Measurements from ENCODE around the gene ATF5. TPM values are rescaled to one million over a fixed set of nuclear protein-coding genes. Genes with fewer than 3 reads are reported as not detected.

The ATF5 gene
- total RNA-seq, 3 donors from 2014 or later, result 10.7 to 25.0 (median 16.1) TPM

DNA sequence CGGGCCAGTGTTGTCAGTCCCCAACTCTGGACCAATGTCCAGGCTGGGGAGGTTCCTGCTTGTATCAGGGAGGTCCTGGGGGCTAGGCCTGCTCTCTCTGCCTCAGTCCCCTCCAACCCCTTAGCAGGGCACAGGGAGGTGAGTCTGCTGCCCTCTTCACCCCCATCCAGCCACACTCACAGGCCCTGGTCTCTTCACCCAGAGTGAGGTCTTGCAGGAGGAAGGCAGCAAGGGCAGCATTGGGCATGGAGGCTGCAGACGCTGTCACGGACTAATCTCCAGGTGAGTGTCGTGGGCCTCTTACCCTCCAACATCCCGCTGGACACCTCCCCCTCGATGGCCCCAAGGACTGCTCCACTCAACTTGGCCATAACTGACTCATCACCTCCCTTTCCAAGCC, 43.8 kb downstream of the ATF5 start:
- no peaks in the 10 kb centered on the region for H3K4me1 ChIP-seq (ENCODE audit: low read depth)
- TF ChIP-seq, protein P1, sequence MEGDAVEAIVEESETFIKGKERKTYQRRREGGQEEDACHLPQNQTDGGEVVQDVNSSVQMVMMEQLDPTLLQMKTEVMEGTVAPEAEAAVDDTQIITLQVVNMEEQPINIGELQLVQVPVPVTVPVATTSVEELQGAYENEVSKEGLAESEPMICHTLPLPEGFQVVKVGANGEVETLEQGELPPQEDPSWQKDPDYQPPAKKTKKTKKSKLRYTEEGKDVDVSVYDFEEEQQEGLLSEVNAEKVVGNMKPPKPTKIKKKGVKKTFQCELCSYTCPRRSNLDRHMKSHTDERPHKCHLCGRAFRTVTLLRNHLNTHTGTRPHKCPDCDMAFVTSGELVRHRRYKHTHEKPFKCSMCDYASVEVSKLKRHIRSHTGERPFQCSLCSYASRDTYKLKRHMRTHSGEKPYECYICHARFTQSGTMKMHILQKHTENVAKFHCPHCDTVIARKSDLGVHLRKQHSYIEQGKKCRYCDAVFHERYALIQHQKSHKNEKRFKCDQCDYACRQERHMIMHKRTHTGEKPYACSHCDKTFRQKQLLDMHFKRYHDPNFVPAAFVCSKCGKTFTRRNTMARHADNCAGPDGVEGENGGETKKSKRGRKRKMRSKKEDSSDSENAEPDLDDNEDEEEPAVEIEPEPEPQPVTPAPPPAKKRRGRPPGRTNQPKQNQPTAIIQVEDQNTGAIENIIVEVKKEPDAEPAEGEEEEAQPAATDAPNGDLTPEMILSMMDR (IDR thresholded peaks at IDR 0.05), result no peak
- DNase-seq, result peak in 1 of 3 donors; percentile 29
- no peaks in the 10 kb centered on the region for H3K36me3 ChIP-seq (ENCODE audit: low read depth)
- no peak for ATAC-seq
- intact Hi-C loops (cut with DNase I, micrococcal nuclease), result no loop called here
- H3K9me3 ChIP-seq, result no peaks in the 10 kb centered on the region
- H3K4me3 ChIP-seq, result no peak overlapping the region

DNA sequence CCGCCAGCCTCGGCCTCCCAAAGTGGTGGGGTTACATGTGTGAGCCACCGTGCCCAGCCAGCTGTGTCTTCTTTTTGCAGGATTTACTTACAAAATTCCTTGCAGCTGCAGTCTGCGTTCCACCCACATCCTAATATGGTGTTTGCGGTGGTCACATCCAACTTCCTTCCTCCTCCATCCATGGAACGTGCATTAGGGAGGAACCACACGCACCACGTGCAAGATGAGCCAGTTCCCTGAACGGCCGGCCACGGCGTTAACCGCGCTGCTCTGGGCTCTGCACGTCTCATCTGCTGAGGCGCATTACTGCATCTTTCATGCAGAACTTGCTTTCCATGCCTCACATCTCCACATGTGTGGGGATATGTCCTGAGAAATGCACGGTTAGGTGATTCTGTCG, 45.0 kb downstream of the ATF5 start:
- Histone ChIP-seq H3K4me1 (ENCODE audit: low read depth) (no peaks in the 10 kb centered on the region), H3K36me3 (ENCODE audit: low read depth) (no peaks in the 10 kb centered on the region), H3K4me3 (no peak overlapping the region), H3K9me3 (no peaks in the 10 kb centered on the region)
- peak; percentile 12 for ATAC-seq
- DNase-seq, result peak in 2 of 3 donors; percentile 23 to 40
- TF ChIP-seq, protein P1 (IDR thresholded peaks at IDR 0.05), result no peak
- intact Hi-C loops (cut with DNase I, micrococcal nuclease), result no loop called here

DNA sequence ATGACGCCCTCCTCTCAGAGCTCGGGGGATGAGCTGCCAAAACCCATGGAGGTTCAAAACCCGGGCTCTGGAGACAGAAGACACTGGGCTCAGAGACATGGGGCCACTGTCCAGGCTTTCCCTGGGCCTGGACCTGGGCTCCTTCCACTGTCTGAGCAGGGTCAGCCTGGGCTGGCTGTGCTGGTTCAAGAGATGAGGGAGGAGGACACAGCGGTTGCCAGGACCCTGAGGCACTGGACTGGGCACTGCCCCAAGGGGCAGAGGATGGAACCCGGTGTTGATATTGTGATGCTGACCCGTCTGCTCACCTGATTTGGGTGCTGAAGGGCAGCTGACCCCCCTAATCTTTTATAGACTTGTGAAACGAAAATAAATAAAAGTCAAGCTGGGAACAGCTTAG, 46.0 kb downstream of the ATF5 start:
- TF ChIP-seq, protein P1 (IDR thresholded peaks at IDR 0.05), result no peak
- intact Hi-C loops (cut with DNase I, micrococcal nuclease), result no loop called here
- no peaks in the 10 kb centered on the region for H3K36me3 ChIP-seq (ENCODE audit: low read depth)
- no peaks in the 10 kb centered on the region for H3K9me3 ChIP-seq
- no peaks in the 10 kb centered on the region for H3K4me1 ChIP-seq (ENCODE audit: low read depth)
- ATAC-seq (no peak), DNase-seq (peak in 1 of 3 donors; percentile 16)
- no peak overlapping the region for H3K4me3 ChIP-seq

DNA sequence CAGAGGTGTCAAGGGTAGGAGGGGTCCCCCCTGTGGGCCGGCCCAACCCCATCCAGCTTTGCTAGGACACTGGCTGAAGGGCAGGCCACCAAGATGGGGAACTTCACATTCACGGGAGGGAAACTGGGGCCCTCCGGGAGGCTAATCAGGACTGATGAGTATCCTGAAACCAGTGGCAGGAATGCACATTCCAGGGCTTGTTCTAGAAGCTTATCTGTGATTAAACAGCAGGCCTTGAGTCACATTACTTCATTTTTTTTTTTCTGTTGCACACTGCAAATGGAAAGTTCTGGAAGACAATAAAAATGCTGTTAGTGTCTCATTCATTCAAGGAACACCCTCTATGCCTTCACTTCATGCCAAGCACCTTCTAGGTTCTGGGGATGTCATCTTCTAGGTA, 47.5 kb downstream of the ATF5 start:
- Histone ChIP-seq H3K4me3 (no peak overlapping the region), H3K9me3 (no peaks in the 10 kb centered on the region), H3K4me1 (ENCODE audit: low read depth) (no peaks in the 10 kb centered on the region), H3K36me3 (ENCODE audit: low read depth) (no peaks in the 10 kb centered on the region)
- ATAC-seq (no peak), DNase-seq (peak in 1 of 3 donors; percentile 7)
- TF ChIP-seq, protein P1 (IDR thresholded peaks at IDR 0.05), result no peak
- intact Hi-C loops (cut with DNase I, micrococcal nuclease), result no loop called here

DNA sequence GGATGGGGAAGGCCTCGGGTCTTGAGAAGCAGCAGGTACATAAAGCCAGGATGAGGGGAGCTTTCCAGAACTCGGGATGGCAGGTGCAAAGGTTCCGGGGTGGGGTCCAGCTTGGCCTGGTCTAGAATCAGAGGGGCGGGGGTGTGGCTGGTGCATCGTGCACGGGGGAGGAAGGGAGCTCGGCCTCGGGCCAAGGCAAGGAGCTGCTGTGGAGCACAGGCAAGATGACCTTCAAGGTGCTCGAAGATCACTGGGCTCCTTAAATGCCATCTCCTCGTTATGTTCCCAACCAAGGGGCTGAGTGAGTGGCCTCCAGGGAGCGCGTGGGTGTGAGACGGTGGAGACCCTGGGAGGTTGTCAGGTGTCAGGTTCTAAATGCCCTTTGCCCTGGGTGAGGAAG, 48.1 kb downstream of the ATF5 start:
- H3K4me1 ChIP-seq (ENCODE audit: low read depth), result no peaks in the 10 kb centered on the region
- H3K4me3 ChIP-seq, result no peak overlapping the region
- intact Hi-C loops (cut with DNase I, micrococcal nuclease), result no loop called here
- DNase-seq (peak in 1 of 3 donors; percentile 9), ATAC-seq (no peak)
- H3K36me3 ChIP-seq (ENCODE audit: low read depth), result no peaks in the 10 kb centered on the region
- H3K9me3 ChIP-seq, result no peaks in the 10 kb centered on the region
- TF ChIP-seq, protein P1 (IDR thresholded peaks at IDR 0.05), result no peak

DNA sequence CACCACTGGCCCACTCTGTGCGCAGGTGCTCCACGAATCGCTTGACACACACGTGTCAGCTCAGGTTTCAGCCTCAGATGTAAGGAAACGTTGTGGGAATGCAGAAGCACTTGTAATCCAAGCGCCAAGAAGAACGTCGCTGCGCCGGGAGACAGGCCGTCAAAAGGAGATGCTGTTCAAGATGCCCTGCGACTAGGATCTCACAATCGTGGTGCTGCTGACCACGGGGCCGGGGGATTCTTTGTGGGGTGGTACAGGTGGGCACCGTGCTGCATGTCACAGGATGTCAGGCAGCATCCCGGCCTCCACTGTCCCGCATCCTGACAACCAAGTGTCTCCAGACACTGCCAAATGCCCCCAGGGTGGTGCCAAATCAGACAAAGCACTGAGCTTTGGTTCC, 48.9 kb downstream of the ATF5 start:
- DNase-seq (peak in 1 of 3 donors; percentile 14), ATAC-seq (no peak)
- Histone ChIP-seq H3K4me3 (no peak overlapping the region), H3K9me3 (no peaks in the 10 kb centered on the region), H3K36me3 (ENCODE audit: low read depth) (no peaks in the 10 kb centered on the region), H3K4me1 (ENCODE audit: low read depth) (no peaks in the 10 kb centered on the region)
- TF ChIP-seq, protein P1 (IDR thresholded peaks at IDR 0.05), result no peak
- intact Hi-C loops (cut with DNase I, micrococcal nuclease), result no loop called here

Measured in mucosa of descending colon (tissue), 3 donors.